ENCODE data around the gene INPP4A. TPM values are rescaled to one million over a fixed set of nuclear protein-coding genes. Genes with fewer than 3 reads are reported as not detected.

The INPP4A gene
- polyA plus RNA-seq, 1 donor (not counting 4 experiments of a cell fraction or from before 2014, with no cell fraction given): 10.7 TPM

DNA sequence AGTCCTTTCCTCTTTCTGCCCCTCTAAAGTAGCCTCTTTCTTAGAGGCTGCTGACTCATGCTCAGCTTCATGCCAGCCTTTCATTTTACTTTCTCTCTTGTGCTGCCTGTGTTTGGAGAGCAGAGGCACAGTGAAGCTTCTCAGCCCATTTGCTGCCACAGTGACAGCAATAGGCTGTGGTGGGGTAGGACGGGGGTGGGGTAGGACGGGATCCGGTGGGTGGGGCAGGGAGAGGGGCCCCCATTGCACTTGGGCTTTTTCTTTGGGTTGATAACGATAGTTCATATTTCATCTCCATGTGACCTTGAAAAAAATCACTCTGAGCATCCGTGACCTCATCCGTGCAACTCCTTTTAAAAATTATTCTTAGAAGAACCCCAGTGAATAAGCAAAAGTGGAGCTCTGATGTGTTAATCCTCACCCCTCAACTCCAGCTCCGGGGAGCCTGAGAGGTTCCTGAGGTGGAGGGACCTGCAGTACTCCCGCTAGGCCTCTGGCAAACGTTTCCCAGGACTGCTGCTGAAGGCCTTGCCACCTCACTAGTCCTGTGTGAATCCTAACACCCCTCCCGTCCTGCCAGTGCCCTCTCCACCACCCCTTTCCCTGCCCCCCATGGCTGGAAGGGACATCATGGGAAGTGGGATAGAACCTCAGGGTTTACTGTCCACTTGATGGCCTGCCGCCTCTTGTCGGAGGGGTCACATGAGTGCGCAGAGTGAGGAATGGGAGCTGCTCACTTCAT, 70.8 kb downstream of the INPP4A start:
- no peak overlapping the region for H2AFZ ChIP-seq (ENCODE audit: control insufficient read depth, low read length)
- FAIRE-seq (no peak), DNase-seq (ENCODE audit: low read depth, low spot score) (no peak)
- H3K4me3 ChIP-seq (ENCODE audit: control insufficient read depth in 2 of 3, extremely low read depth in 1 of 3, insufficient read depth in 2 of 3, low read depth in 1 of 3, low read length in 3 of 3): no peak overlapping the region
- no peaks in the 10 kb centered on the region for H4K20me1 ChIP-seq (ENCODE audit: control insufficient read depth, extremely low read depth, insufficient read depth, low read length)
- TF ChIP-seq EZH2 (IDR thresholded peaks at IDR 0.05; ENCODE audit: low read length): no peak
- TF ChIP-seq, protein P1, sequence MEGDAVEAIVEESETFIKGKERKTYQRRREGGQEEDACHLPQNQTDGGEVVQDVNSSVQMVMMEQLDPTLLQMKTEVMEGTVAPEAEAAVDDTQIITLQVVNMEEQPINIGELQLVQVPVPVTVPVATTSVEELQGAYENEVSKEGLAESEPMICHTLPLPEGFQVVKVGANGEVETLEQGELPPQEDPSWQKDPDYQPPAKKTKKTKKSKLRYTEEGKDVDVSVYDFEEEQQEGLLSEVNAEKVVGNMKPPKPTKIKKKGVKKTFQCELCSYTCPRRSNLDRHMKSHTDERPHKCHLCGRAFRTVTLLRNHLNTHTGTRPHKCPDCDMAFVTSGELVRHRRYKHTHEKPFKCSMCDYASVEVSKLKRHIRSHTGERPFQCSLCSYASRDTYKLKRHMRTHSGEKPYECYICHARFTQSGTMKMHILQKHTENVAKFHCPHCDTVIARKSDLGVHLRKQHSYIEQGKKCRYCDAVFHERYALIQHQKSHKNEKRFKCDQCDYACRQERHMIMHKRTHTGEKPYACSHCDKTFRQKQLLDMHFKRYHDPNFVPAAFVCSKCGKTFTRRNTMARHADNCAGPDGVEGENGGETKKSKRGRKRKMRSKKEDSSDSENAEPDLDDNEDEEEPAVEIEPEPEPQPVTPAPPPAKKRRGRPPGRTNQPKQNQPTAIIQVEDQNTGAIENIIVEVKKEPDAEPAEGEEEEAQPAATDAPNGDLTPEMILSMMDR (optimal IDR thresholded peaks at IDR 0.05 in 1 of 3, IDR thresholded peaks at IDR 0.05 in 1 of 3, conservative IDR thresholded peaks at IDR 0.05 in 1 of 3; ENCODE audit: extremely low read depth in 1 of 3, insufficient read depth in 2 of 3, low read length in 3 of 3): no peak
- H3K79me2 ChIP-seq (ENCODE audit: control insufficient read depth, insufficient read depth, low read length): no peaks in the 10 kb centered on the region
- no peak overlapping the region for H3K27ac ChIP-seq (ENCODE audit: control insufficient read depth, insufficient read depth, low read length)
- no peak overlapping the region for H3K9ac ChIP-seq (ENCODE audit: control insufficient read depth, extremely low read depth, insufficient read depth, low read length)
- dilution Hi-C loops (cut with MboI; ENCODE audit: extremely low pct_ligation_motif_present, low sequenced_read_pairs): no loop called here
- H3K9me1 ChIP-seq (ENCODE audit: control insufficient read depth, extremely low read depth, insufficient read depth, low read length): no peaks in the 10 kb centered on the region
- no peaks in the 10 kb centered on the region for H3K27me3 ChIP-seq (ENCODE audit: control insufficient read depth, extremely low read depth, insufficient read depth, low read length)
- no peaks in the 10 kb centered on the region for H3K4me1 ChIP-seq (ENCODE audit: control insufficient read depth, extremely low read depth, insufficient read depth, low read length)
- no peaks in the 10 kb centered on the region for H3K9me3 ChIP-seq (ENCODE audit: control insufficient read depth, low read depth, low read length)
- H3K36me3 ChIP-seq (ENCODE audit: control insufficient read depth in 2 of 2, extremely low read depth in 1 of 2, insufficient read depth in 2 of 2, low read length in 2 of 2): peaks cover 0 to 4% of the 10 kb centered on the region in 2 experiments
- no peak overlapping the region for H3K4me2 ChIP-seq (ENCODE audit: control insufficient read depth, extremely low read depth, insufficient read depth, low read depth, low read length)

DNA sequence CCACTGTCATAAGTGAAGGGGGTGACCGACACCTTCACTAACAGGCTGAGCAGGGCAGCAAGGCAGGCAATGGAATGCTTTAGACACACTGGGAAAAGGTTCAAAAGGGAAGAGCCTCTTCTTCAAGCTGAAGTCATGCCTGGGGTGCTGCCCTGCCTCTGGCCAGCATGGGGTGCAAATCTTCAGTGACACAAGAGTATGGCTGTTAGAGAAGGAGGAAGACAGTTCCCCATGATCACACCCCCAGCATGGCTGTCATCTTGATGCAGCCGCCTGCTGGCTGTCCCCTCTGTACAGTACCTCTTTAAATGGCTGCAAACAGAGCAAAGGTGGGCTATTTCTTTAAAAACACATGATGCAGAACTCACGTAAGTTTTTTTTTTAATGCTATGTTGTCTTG, 71.9 kb downstream of the INPP4A start:
- Histone ChIP-seq H3K79me2 (ENCODE audit: control insufficient read depth, insufficient read depth, low read length) (no peaks in the 10 kb centered on the region), H3K36me3 (ENCODE audit: control insufficient read depth in 2 of 2, extremely low read depth in 1 of 2, insufficient read depth in 2 of 2, low read length in 2 of 2) (peaks cover 0 to 6% of the 10 kb centered on the region in 2 experiments), H3K27ac (ENCODE audit: control insufficient read depth, insufficient read depth, low read length) (no peak overlapping the region), H3K4me1 (ENCODE audit: control insufficient read depth, extremely low read depth, insufficient read depth, low read length) (no peaks in the 10 kb centered on the region), H4K20me1 (ENCODE audit: control insufficient read depth, extremely low read depth, insufficient read depth, low read length) (no peaks in the 10 kb centered on the region), H2AFZ (ENCODE audit: control insufficient read depth, low read length) (no peak overlapping the region), H3K9ac (ENCODE audit: control insufficient read depth, extremely low read depth, insufficient read depth, low read length) (no peak overlapping the region), H3K4me3 (ENCODE audit: control insufficient read depth in 2 of 3, extremely low read depth in 1 of 3, insufficient read depth in 2 of 3, low read depth in 1 of 3, low read length in 3 of 3) (no peak overlapping the region), H3K4me2 (ENCODE audit: control insufficient read depth, extremely low read depth, insufficient read depth, low read depth, low read length) (no peak overlapping the region), H3K9me1 (ENCODE audit: control insufficient read depth, extremely low read depth, insufficient read depth, low read length) (no peaks in the 10 kb centered on the region), H3K27me3 (ENCODE audit: control insufficient read depth, extremely low read depth, insufficient read depth, low read length) (no peaks in the 10 kb centered on the region), H3K9me3 (ENCODE audit: control insufficient read depth, low read depth, low read length) (no peaks in the 10 kb centered on the region)
- FAIRE-seq (no peak), DNase-seq (ENCODE audit: low read depth, low spot score) (no peak)
- dilution Hi-C loops (cut with MboI; ENCODE audit: extremely low pct_ligation_motif_present, low sequenced_read_pairs): no loop called here
- TF ChIP-seq, protein P1 (optimal IDR thresholded peaks at IDR 0.05 in 1 of 3, IDR thresholded peaks at IDR 0.05 in 1 of 3, conservative IDR thresholded peaks at IDR 0.05 in 1 of 3; ENCODE audit: extremely low read depth in 1 of 3, insufficient read depth in 2 of 3, low read length in 3 of 3): no peak
- no peak for TF ChIP-seq EZH2 (IDR thresholded peaks at IDR 0.05; ENCODE audit: low read length)
